NCI-H446 treated with DMSO at 0.1 percent for 48 hours (cell line): ENCODE measurements around the gene CD53.

Experiments
- DNase-seq: peaks from one replicate; lab custom pipeline; 2025; lab: John Stamatoyannopoulos, UW

The CD53 gene

DNA sequence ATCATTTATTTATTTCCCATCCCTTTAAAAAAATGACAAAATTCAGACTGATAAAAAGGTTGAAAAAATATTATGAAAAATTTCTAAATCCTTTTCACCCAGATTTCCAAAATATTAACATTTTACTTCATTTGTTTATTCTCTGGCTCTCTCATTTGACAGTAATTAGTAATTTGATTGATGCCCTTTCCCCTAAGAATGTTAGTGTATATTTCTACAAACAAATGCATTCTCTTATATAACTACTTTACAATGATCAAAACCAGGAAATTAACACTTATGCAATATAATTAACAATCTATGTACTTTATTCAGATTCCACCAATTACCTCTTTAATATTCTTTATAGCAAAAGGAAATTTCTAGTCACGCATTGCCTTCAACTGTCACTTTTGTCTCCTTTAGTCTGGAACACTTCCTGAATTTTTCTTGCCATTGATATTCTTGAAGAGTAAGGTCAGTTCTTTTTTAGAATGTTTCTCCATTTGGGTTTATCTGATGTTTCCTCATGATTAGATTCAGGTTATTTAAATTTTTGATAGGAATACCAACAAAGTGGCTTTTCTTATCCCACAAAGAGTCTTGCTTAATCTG is 3.9 kb downstream of the CD53 start:
- DNase-seq, result no peak

DNA sequence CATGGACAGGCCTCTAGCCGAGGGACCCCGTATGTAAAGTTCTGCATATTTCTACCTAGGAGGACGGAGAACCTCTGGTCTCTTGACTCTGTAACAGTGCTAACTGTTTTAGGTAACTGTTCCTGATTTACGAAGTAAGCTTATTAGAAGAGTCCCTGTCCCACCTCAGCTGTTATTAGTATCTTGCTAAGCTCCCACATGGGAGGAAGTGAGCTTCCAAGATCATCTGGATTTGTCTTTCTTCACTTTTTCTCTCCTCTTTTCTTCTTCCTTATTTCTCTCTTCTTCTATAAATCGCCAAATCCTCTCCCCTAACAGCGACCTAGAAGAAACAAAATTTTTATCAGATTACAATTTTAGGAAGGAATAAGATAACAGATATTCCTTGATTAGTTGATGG is 4.4 kb downstream of the CD53 start:
- no peak for DNase-seq

- DNase-seq, result no peak
Observed at GRCh38 chr1:110877776-110878175, 4.8 kb downstream of the CD53 start.

GRCh38 chr1:110878591-110878990 is 5.6 kb downstream of the CD53 start:
- DNase-seq, result no peak

GRCh38 chr1:110878993-110879392 is 6.0 kb downstream of the CD53 start:
- DNase-seq, result no peak

DNA sequence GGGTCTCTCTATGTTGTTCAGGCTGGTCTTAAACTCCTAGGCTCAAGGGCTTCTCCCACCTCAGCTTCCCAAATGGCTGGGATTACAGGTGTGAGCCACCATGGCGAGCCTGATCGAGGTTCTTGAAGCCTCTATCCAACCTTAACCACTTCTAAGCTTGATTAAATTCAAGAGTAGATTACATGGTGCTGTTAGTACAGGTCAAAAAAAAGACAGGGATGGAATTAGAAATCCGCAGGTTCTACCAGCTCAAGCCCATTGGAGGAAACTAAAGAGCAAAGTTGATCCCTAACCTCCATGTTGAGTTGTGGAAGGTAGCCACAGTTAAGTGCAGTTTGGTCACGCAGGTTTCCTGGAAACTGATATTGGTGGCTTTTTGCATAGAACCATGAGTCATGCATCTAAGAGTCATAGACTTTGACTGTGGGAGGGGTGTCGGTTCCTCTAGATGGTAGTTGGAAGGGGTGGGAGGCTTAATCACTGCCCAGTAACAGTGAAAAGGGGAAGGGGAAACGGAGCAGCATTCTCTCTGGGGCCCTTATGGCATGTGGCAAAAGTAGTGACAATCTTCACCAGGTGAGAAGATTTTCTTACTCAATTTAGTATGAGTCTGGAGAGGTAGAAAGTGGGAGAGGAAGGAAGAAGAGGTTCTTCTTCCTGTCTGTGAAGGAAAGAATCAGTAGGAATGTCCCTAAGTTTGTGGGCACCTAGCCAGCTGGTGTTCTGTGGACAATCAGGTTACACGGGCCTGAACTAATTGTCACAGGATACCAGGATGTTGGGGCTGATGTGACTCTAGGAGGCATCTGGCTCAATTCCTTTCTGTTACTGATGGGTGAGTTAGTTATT is 7.0 kb downstream of the CD53 start:
- DNase-seq, result no peak

DNA sequence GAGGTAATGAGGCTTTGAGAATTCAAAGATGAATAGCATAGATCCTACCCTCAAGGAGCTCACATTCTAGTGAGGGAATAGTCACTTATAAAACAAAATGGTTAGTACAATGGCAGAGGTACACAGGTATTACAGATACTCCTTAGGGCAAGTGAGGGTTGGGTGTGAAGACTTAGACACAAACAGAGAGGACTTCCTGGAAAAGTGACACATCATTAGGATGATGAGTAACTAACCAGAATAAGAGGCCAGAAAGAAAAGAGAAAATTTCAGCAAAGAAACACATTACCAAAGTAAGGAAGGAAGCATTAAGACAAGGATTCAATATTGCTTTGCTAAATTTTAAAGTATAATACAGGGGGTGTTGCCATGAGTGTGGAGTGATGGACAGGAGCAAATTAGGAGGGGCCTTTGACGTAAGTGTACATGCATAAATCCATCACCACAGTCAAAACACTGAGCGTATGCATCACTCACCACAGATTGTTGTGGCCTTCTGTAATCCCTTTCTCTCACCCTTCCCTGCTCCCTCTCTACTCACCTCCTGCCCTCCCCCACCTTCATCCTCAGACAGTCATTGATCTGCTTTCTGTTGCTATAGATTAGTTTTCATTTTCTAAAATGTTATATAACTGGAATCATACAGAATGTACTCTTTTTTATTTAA is 7.9 kb downstream of the CD53 start:
- DNase-seq, result no peak

DNA sequence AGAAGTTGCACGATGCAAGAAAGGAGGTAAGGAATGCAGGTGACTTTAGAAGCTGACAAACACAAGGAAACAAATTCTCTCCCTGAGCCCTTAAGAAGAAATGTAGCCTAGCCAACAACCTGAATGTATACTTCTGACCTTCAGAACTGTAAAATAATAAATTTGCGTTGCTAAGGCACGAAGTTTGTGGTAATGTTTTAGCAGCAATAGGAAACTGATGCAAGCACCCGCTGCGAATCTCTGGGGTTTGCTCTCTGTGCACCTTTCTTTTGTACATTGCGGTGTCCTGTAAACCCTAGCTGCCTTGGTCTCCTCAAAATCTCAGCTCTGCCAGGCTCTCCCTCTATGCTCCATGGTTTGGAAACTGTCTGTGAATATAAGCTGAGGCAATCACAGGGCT is 15.1 kb downstream of the CD53 start:
- no peak for DNase-seq

- no peak for DNase-seq
Observed at GRCh38 chr1:110888641-110889040, 15.7 kb downstream of the CD53 start.

DNA sequence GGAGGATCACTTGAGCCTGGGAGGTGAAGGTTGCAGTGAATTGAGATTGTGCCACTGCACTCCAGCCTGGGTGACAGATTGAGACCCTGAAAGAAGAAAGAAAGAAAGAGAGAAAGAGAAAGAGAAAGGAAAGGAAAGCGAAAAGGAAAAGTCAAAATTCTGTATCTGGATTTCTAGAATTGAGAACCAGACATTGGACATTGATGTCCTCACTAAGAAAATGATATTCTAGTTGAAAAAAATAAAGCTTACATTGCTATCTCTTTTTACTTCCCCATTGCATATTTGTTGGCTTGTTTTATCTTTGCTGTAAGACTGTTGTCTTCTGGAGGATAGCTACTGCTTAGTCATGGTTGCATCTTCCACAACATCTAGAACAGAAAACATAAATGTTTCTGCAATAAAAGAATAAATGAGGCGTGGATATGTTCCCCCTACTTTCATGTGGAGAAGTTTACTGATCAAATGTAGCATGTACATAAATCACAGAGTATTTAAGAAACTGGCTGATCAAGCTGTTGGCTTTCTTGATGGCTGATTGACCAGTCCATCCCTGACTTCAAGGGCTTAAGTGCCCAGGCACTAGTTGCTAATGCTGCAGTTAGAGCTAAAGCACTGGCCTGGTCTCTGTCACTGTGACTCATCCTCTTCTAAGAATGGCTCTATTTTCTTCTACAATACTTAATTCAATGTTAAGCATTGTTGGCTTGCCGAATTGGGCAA is 17.7 kb downstream of the CD53 start:
- DNase-seq, result no peak

DNA sequence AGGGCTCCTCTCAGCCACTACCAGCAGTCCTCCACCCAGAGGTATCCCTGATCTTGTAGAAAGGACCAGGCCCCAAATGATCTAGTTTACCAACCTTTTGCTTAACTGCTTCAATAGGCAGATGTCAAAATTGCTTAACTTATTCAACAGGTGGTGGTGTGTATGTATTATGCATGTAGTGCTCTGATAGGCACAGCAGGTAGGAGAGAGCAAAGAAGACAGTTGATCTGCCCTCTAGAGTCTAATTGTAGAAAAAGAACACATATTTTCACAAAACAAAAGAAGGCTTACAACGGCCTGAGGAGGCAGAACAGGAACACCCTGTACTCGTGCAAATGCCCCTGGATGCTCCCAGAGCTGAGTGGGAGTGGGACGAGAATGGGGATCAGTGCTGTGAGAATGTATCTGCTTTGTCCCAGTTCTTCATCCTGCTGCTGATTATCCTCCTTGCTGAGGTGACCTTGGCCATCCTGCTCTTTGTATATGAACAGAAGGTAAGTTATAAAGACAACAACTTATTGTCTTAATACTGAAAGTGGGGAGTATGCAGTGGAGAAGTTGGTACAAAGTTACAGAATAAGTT is 21.1 kb downstream of the CD53 start:
- DNase-seq, result no peak

- DNase-seq, result no peak
Observed at GRCh38 chr1:110896090-110896489, 23.1 kb downstream of the CD53 start.

- no peak for DNase-seq
Observed at GRCh38 chr1:110897681-110898080, 24.7 kb downstream of the CD53 start.

DNA sequence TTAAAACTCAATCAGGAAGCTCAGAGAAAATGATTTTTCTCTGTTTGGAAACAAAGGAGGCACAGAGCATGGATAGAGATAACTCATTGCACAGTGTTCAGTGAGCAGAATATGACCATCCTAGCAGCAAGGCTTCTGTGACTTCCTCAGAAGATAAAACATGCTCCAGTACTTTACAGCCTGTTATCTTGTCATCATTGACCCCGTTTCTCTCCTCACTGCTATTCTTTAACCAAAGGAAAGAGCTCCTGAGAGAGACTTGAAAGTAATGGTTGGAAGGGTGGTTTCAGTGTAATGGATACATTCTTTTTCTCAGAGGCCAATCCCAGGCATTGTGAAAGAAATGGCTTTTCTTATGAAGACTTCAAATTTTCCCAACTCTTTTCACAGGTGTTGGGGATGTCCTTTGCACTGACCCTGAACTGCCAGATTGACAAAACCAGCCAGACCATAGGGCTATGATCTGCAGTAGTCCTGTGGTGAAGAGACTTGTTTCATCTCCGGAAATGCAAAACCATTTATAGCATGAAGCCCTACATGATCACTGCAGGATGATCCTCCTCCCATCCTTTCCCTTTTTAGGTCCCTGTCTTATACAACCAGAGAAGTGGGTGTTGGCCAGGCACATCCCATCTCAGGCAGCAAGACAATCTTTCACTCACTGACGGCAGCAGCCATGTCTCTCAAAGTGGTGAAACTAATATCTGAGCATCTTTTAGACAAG is 25.9 kb downstream of the CD53 start:
- DNase-seq, result no peak

- DNase-seq, result no peak
Observed at GRCh38 chr1:110899458-110899843, 26.5 kb downstream of the CD53 start.

- no peak for DNase-seq
Observed at GRCh38 chr1:110902820-110903463, 30.0 kb downstream of the CD53 start.

- no peak for DNase-seq
Observed at GRCh38 chr1:110903853-110904500, 31.0 kb downstream of the CD53 start.

- DNase-seq, result no peak
Observed at GRCh38 chr1:110912784-110913183, 39.8 kb downstream of the CD53 start.

DNA sequence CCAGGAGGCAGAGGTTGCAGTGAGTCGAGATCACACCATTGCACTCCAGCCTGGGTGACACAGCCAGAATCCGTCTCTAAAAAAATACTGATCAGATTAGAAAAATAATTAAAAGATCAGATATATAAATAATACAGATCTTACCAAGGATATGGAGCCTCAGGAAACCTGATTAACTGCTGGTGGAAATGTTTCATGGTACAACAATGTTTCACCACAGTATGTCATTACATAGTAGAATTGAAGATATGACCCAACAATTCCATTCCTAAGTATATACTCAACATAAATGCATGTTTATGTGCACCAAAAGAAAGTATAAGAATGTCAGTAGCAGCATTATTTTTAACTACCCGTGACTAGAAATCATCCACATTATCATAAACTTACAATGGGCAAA is 41.7 kb downstream of the CD53 start:
- no peak for DNase-seq

DNA sequence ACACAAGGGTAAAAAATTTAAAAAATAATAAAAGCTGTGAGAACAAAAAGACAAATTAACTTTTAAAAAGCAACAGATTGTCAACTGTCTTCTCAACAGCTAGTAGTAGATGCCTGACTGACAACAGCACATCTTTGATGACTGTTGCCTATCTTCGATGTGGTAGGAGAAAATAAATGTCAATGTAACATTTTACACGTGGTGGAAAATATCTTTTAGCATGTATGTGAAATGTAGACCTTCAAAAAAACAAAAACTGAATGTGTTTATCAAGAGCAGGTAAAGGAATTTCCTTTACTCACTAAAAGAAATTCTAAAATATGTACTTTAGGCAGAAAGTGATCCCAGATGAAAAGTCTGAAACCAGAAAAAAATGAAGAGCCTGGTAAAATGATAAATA is 42.9 kb downstream of the CD53 start:
- no peak for DNase-seq

GRCh38 chr1:110916274-110916668 is 43.3 kb downstream of the CD53 start:
- DNase-seq, result no peak
